Suppressor macrophage treated with lipopolysaccharide for 1 hour (primary cell): ENCODE data around the gene ASRGL1.

Source experiments
- DNase-seq, 3 donors: peaks; one replicate each; pipeline ENCODE4 v3.0.0-alpha.2; 2020 to 2022

ASRGL1 gene

DNA sequence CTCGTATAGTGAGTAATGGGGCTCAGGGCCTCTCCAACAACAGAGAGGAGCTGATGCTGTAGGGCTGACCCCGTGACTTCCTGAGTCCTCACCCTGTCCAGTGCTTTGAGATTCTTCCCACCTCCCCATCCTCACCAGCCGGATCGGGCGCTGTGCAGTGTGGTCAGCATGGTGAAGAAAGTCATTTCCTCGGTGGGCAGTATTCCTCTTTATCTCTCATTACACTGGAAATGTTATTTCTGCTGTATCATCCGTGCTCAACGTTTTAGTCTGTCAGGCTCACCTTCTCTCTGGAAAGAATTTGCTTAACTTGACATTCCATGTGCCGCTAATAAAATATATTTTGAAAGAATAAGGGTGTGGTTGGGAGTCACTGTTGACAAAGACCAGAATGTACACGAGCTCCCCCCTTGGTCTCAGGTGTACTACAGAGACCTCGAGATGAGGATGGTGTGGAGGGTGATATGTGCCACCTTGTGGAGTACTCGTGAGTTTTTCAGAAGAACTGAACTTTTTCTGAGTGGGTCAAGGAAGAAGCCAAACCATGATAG is 55.9 kb downstream of the ASRGL1 start:
- no peak for DNase-seq

GRCh38 chr11:62393735-62394134 is 56.5 kb downstream of the ASRGL1 start:
- no peak for DNase-seq

DNA sequence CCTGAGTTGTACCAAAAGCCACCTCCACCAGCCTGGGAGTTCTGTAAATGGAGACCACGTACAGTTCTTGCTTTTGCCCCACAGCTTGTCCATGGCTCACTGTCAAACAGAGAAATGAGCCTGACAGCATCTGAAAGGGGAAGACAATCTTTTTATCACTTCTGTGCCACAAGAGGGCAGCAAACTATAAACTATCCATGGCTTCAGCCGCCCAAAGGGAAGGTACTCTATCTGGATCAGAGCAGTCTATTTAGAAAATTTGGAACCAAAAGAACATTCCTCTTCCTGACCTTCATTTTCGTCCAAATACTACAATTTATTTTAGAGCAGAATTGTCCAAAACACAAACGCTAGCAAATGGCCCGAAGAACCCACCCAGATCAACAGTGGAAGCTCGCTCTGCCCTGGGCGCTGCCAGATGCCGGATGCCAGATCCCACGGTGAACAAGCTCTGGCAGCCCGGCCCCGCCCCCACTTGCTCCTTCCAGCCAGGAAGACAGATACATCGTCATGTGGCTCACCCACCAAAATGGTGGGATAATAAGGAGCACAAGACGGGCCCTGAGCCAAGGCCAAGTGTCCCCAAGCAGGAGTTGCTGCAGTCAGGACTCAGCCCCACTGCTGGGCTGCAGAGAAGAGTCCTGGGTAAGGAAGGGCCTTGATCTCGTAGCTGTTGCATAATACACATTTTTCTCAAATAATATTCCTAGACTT is 57.7 kb downstream of the ASRGL1 start:
- peak; percentile 78 to 92 (median 84) for DNase-seq

DNA sequence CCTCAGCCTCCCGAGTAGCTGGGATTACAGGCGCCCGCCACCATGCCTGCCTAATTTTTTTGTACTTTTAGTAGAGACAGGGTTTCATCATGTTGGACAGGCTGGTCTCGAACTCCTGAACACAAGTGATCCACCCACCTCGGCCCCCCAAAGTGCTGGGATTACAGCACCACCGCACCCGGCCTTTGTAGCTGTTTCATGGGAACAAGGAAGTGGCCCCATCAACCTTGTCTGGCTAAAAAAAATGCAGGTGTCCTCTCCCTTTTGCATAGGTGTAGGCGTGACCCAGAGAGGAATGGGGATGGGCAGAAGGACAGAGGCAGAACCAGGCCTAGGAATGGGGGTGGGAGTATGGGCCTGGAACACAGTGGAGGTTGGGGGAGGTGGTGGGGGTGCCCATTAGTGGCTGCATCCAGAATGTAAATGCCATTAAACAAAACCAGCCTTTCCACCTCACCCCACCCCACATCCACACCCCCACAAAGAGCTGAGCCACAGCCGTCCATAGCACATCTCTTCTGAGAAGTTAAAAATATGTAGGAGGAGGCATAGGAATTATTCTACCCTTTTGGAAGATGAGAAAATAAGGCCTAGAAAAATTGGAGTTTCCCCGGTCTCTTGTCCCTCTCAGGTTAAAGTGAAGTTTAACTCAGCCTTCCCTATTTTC is 58.8 kb downstream of the ASRGL1 start:
- no peak for DNase-seq

GRCh38 chr11:62398011-62398994 is 61.1 kb downstream of the ASRGL1 start:
- peak in 2 of 3 donors; percentile 21 to 28 for DNase-seq

GRCh38 chr11:62399172-62399877 is 62.1 kb downstream of the ASRGL1 start:
- DNase-seq, result no peak

DNA sequence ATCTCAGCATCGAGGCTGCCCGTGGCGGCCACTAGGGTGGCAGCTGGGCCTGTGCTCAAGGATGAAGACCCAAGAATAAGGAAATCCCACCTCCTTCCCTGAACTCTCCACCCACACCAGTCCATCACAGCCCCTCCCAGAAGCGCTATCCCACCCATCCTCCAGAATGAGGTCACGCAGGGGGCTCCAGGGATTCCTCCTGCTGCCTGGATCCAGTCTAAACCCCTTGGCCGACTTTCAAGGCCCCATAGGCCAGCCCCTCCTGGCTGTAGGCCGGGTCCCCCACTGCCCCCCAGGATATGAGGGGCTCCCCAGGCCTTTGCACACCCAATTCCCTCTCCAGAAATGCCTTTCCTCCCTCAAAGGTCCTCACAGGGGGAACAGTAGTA is 62.6 kb downstream of the ASRGL1 start:
- DNase-seq, result no peak

DNA sequence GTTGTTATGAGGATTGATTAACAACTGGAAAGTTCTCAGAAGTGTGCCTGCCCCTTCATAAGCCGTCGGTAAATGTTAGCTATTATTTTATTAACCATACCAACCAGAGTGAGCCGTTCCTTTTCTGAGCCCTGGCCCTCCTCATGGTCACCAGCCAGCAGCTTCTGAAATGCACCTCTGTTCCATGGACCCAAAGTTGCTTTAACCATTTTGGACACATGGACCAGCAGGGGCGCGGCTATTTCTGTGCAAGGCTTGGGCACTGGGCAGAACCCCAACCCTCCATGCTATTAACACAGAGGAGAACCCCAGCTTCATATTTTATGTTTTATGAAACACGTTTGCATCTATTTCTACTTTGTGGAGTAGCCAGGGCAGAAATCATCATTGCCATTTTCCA is 63.0 kb downstream of the ASRGL1 start:
- no peak for DNase-seq

GRCh38 chr11:62400760-62401159 is 63.5 kb downstream of the ASRGL1 start:
- DNase-seq, result no peak

DNA sequence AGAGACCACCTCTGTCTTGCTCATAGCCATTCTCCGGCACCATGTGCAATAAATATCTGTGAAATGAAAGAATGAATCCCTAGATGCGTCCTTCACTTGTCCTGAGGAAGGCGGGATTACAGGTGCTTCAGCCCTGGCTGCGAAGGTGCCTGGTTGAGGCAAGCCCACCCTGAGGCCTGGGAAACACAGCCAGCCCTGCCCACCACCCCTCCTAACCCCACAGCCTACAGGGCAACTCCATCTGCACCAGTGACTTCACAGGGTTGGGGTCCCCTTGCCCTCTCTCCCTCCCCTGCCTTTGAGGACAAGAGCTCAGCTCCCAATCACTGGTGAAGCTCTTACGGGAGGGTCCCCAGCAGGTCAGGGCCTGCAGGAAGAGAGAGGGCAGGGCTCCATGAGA is 64.1 kb downstream of the ASRGL1 start:
- no peak for DNase-seq

GRCh38 chr11:62401811-62402210 is 64.6 kb downstream of the ASRGL1 start:
- no peak for DNase-seq

GRCh38 chr11:62402226-62402959 is 65.1 kb downstream of the ASRGL1 start:
- peak; percentile 53 to 80 (median 61) for DNase-seq

DNA sequence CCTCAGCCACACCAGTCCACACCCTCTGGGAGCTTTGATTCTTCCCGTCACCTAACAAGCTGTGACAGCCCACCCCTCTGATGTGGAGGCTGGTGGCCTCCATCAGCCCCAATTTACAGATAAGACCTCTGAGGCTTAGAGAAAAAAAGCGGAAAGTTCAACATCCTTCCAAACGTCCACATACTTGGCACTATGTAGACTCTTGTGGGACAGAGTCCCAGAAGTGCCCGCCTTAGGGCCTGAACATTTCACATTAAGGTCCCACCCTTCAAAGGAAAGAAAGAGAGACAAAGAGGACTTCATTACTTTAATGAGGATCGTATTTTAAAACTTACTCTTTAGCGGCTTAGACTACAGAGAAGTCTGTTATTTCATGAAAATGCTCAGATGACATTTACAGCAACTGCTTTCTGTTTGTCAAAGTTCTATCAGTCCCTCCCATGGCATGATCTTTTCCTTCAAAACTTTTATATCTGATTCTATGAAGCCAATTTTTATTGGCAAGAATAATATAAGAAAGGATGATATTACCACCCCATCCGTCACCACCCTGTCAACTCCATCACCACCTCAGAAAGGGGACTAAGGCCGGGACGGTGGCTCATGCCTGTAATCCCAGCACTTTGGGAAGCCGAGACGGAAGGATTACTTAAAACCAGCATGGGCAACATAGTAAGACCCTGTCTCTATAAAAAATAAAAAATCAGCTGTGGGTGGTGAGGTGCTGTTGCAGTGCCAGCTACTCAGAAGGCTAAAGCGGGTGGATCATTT is 65.9 kb downstream of the ASRGL1 start:
- DNase-seq, result no peak

GRCh38 chr11:62404435-62404834 is 67.2 kb downstream of the ASRGL1 start:
- no peak for DNase-seq

DNA sequence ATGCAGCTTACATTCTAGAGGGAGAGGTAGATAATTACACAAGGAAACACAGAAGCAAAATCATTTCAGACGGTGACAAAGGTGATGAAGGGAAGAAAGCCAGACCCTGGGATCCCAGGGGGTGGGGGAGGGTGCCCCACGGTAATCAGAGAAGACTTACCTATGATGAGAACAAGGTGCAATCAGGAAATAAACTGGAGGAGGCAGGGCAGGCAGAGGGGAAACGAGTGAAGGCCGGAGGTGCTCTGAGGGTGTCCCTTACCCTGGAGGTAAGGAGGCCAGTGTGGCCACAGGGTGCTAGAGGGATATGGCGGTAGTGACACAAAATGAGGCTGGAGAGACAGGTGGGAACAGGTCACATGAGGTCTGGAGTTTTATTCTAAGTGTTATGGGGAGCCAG is 67.7 kb downstream of the ASRGL1 start:
- DNase-seq, result no peak

GRCh38 chr11:62406034-62406433 is 68.8 kb downstream of the ASRGL1 start:
- no peak for DNase-seq

DNA sequence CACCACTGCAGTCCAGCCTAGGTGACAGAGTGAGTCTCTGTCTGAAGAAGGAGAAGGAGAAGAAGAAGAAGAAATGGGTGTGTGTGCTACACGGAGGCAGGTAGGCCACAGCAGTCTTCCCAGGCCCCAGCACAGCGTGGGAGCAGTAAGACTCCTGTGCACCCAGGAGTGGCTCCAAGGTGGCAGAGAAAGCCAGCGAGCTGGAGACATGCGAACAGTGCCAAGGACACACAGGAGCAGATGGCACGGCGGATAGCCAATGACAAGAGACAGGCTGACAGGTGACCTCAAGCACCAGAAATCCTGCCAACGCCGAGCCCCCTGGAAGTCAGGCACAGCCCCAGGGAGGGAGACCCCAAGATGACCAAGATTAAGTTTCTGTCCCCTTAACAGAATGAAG is 72.6 kb downstream of the ASRGL1 start:
- no peak for DNase-seq

- no peak for DNase-seq
These were observed 73.7 kb downstream of the ASRGL1 start for GRCh38 chr11:62410972-62411371.

GRCh38 chr11:62411524-62411923 is 74.3 kb downstream of the ASRGL1 start:
- DNase-seq, result no peak

DNA sequence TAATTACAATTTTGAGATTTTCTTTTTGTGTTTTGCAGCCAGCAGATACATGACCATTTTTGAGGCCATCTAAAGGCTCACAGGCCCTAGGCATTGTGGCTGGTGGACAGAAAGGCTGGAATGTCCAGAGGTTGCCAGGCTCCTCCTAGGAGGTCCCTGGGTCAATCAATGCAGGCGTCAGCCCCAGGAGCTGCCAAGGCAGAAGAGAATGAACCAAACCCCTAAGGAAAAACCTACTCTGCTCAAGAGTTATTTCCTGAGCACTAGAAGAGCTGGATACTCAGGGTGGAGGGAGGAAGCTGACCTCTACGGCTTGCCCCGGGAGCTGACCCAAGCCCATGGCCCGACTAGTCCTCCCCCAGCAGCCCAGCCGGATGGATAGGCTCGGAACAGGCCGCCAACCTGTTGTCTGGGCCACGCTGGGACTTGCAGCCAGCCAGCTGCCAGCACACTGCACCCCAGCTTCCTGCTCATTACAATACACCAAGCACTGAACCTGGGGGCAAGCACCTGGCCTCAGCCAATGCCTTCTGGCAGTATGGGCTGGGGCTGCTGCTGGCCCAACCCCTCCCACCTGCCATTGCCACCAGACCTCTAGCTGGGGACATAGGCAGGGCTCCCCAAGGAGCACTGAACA is 75.9 kb downstream of the ASRGL1 start:
- DNase-seq, result no peak
